Fibroblast of lung (primary cell): ENCODE results near the gene UCK2. TPM values are rescaled to one million over a fixed set of nuclear protein-coding genes. Genes with fewer than 3 reads are reported as not detected.

ENCODE experiments used
- DNase-seq, 2 donors: peaks; one replicate each; pipeline versions ENCODE4 v3.0.0 to v3.0.0-alpha.2; 2010; ENCODE audit warnings: low read depth in 2 of 2
- H2AFZ ChIP-seq: 2 replicates; pipeline ENCODE4 v1.5.1; 2012; ENCODE audit warnings: low read length, control low read depth, inconsistent platforms
- H3K27ac ChIP-seq: 2 replicates; pipeline ENCODE4 v1.5.1; 2011; ENCODE audit warnings: low read length, control low read depth; ENCODE audit not compliant: insufficient read depth
- H3K27me3 ChIP-seq: 2 replicates; pipeline ENCODE4 v1.5.1; 2011; ENCODE audit warnings: mild to moderate bottlenecking, low read length; ENCODE audit not compliant: control insufficient read depth, insufficient read depth
- H3K36me3 ChIP-seq: 2 replicates; pipeline ENCODE4 v1.5.1; 2011; ENCODE audit warnings: low read length; ENCODE audit not compliant: control insufficient read depth, insufficient read depth
- H3K4me1 ChIP-seq: 2 replicates; pipeline ENCODE4 v1.5.1; 2011; ENCODE audit warnings: low read length; ENCODE audit not compliant: control insufficient read depth, insufficient read depth; ENCODE audit errors: extremely low read depth
- H3K4me2 ChIP-seq: 2 replicates; pipeline ENCODE4 v1.5.1; 2011; ENCODE audit warnings: low read length, control low read depth; ENCODE audit not compliant: insufficient read depth; ENCODE audit errors: extremely low read depth
- H3K4me3 ChIP-seq, 4 experiments: fragments of 200-600 bp in 1 of 4; sonication (generic) in 1 of 4; replicated peaks in 1 of 4; 2 replicates each; pipeline ENCODE4 v1.5.1; 2011 to 2016; ENCODE audit warnings: low read length in 4 of 4, low read depth in 3 of 4, mild to moderate bottlenecking in 3 of 4, control low read depth in 2 of 4, inconsistent platforms in 1 of 4, mixed read lengths in 1 of 4; ENCODE audit not compliant: insufficient read depth in 1 of 4; ENCODE audit errors: control extremely low read depth in 1 of 4
- H3K79me2 ChIP-seq: 2 replicates; pipeline ENCODE4 v1.5.1; 2012; ENCODE audit warnings: mild to moderate bottlenecking, low read length, inconsistent platforms; ENCODE audit not compliant: control insufficient read depth, insufficient read depth
- H3K9ac ChIP-seq: 2 replicates; pipeline ENCODE4 v1.5.1; 2011; ENCODE audit warnings: mild to moderate bottlenecking, low read length, control low read depth; ENCODE audit not compliant: insufficient read depth
- H3K9me3 ChIP-seq: 2 replicates; pipeline ENCODE4 v1.5.1; 2012; ENCODE audit warnings: low read depth, low read length; ENCODE audit not compliant: control insufficient read depth, insufficient read depth
- H4K20me1 ChIP-seq: 2 replicates; pipeline ENCODE4 v1.5.1; 2011; ENCODE audit warnings: low read length; ENCODE audit not compliant: control insufficient read depth, insufficient read depth; ENCODE audit errors: extremely low read depth
- EZH2 ChIP-seq: IDR thresholded peaks from 2 replicates; pipeline ENCODE4 v1.5.1; 2012; ENCODE audit warnings: low read length, control low read depth, mild to moderate bottlenecking; ENCODE audit errors: missing control alignments
- polyA plus RNA-seq, 2 donors: library from polyadenylated mRNA; depleted of rRNA in 1 of 2; stranded (reverse) in 1 of 2; unstranded in 1 of 2; fragments of >200 nt; gene quantifications; 2 replicates each; pipeline ENCODE4 v1.2.1, GENCODE V29; 2011 to 2012; ENCODE audit warnings: missing spikeins in 1 of 2
- total RNA-seq: library from RNA; depleted of rRNA; stranded (reverse); fragments of >200 nt; gene quantifications from 2 replicates; pipeline ENCODE4 v1.2.1, GENCODE V29; 2014
- TF ChIP-seq, protein P1 (sequence below), 2 donors: IDR thresholded peaks in 1 of 2; conservative IDR thresholded peaks in 1 of 2; 1 replicate in 1 of 2; 2 replicates in 1 of 2; pipeline ENCODE4 v1.5.1; 2011 to 2012; ENCODE audit warnings: low read length in 2 of 2, control low read depth in 1 of 2, inconsistent platforms in 1 of 2, low read depth in 1 of 2, mild to moderate bottlenecking in 1 of 2

Gene UCK2
- total and polyA plus RNA-seq, 2 donors (not counting 1 experiment from before 2014, with no cell fraction given), result 95.1 to 99.0 TPM

DNA sequence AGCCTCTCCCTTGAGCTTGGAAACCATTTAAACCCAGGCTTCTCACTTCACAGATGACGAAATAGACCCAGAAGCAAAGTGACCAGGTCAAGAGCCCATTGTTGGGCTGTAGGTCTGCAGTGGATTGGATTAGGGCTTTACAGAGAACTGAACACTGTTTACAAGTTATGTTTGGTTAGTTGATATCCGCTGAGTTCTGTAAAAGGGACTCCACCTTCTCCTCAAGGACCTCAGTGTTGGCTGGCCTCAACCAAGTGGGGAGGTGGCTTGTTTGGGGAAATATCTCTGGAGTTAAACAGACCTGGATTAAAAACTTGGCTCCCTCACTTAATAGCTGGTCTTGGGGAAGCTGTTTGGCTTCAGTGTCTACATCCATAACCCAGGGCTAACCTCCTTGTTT is 88.1 kb downstream of the UCK2 start:
- H3K9me3 ChIP-seq, result no peaks in the 10 kb centered on the region
- H3K36me3 ChIP-seq, result peaks cover 1% of the 10 kb centered on the region
- no peak overlapping the region for H3K4me2 ChIP-seq
- no peaks in the 10 kb centered on the region for H4K20me1 ChIP-seq
- H3K79me2 ChIP-seq, result no peaks in the 10 kb centered on the region
- no peak overlapping the region for H2AFZ ChIP-seq
- DNase-seq, result no peak
- TF ChIP-seq, protein P1, sequence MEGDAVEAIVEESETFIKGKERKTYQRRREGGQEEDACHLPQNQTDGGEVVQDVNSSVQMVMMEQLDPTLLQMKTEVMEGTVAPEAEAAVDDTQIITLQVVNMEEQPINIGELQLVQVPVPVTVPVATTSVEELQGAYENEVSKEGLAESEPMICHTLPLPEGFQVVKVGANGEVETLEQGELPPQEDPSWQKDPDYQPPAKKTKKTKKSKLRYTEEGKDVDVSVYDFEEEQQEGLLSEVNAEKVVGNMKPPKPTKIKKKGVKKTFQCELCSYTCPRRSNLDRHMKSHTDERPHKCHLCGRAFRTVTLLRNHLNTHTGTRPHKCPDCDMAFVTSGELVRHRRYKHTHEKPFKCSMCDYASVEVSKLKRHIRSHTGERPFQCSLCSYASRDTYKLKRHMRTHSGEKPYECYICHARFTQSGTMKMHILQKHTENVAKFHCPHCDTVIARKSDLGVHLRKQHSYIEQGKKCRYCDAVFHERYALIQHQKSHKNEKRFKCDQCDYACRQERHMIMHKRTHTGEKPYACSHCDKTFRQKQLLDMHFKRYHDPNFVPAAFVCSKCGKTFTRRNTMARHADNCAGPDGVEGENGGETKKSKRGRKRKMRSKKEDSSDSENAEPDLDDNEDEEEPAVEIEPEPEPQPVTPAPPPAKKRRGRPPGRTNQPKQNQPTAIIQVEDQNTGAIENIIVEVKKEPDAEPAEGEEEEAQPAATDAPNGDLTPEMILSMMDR (conservative IDR thresholded peaks at IDR 0.05 in 1 of 2, IDR thresholded peaks at IDR 0.05 in 1 of 2; ENCODE audit: low read depth in 1 of 2, low read length in 2 of 2), result no peak
- no peak for TF ChIP-seq EZH2
- H3K4me3 ChIP-seq, result no peak overlapping the region
- peaks cover 6% of the 10 kb centered on the region for H3K4me1 ChIP-seq
- H3K27ac ChIP-seq, result no peak overlapping the region
- no peak overlapping the region for H3K9ac ChIP-seq
- no peaks in the 10 kb centered on the region for H3K27me3 ChIP-seq

DNA sequence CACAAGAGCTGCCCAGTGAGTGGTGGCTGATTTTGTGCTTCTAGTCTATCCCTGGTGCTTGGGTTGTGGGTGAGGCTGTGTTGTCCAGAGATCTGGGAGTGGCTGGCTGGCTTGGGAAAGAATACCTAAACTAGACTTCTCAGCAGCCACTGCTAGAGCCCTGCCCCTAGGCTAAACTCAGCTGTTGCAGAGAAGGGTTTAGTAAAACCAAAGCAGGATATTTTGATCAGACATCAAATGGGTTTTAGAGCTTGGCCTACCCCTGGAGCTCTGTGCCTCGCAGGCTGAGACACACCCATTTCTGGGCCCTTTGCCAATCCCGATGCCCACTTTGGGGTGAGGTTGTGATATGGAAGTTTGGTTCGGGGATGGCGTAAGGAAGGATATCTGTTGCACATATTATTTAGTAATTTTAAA is 88.5 kb downstream of the UCK2 start:
- Histone ChIP-seq H3K79me2 (no peaks in the 10 kb centered on the region), H3K27ac (no peak overlapping the region), H3K4me3 (no peak overlapping the region), H4K20me1 (no peaks in the 10 kb centered on the region), H3K27me3 (no peaks in the 10 kb centered on the region), H3K9me3 (no peaks in the 10 kb centered on the region), H3K36me3 (no peaks in the 10 kb centered on the region), H3K4me2 (no peak overlapping the region), H2AFZ (no peak overlapping the region), H3K4me1 (peaks cover 1% of the 10 kb centered on the region), H3K9ac (no peak overlapping the region)
- no peak for DNase-seq
- no peak for TF ChIP-seq EZH2
- TF ChIP-seq, protein P1 (conservative IDR thresholded peaks at IDR 0.05 in 1 of 2, IDR thresholded peaks at IDR 0.05 in 1 of 2; ENCODE audit: low read depth in 1 of 2, low read length in 2 of 2), result no peak

DNA sequence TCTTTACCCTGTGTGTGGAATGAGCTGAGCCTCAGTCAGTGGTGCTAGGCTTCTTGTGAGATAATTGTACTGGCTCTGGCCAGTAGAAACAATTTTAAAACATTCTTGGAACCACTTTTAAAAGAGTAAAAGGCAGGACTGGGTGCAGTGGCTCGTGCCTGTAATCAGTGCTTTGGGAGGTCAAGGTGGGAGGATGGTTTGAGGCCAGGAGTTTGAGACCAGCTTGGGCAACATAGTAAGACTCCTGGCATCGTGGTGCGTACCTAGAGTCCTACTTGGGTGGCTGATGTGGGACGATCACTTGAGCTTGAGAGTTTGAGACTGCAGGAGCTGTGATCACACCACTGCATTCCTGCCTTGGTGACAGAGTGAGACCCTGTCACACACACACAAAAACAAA is 89.8 kb downstream of the UCK2 start:
- H3K9ac ChIP-seq, result no peak overlapping the region

More for the DNA sequence above, 89.8 kb downstream of the UCK2 start:
- no peak for TF ChIP-seq EZH2
- TF ChIP-seq, protein P1 (conservative IDR thresholded peaks at IDR 0.05 in 1 of 2, IDR thresholded peaks at IDR 0.05 in 1 of 2; ENCODE audit: low read depth in 1 of 2, low read length in 2 of 2), result no peak
- H3K27ac ChIP-seq, result no peak overlapping the region
- H4K20me1 ChIP-seq, result no peaks in the 10 kb centered on the region
- H3K9me3 ChIP-seq, result no peaks in the 10 kb centered on the region
- H2AFZ ChIP-seq, result no peak overlapping the region
- H3K4me2 ChIP-seq, result no peak overlapping the region
- H3K4me1 ChIP-seq, result no peaks in the 10 kb centered on the region
- no peaks in the 10 kb centered on the region for H3K79me2 ChIP-seq
- H3K36me3 ChIP-seq, result no peaks in the 10 kb centered on the region
- H3K4me3 ChIP-seq, result no peak overlapping the region
- no peak for DNase-seq
- no peaks in the 10 kb centered on the region for H3K27me3 ChIP-seq
